Upper lobe of right lung (tissue), 1 donor: ENCODE results near the gene METAP1. TPM values are rescaled to one million over a fixed set of nuclear protein-coding genes. Genes with fewer than 3 reads are reported as not detected.
"Not testable (repeated sequence)": the region's sequence is repeated elsewhere in the genome, so short reads cannot be mapped to it uniquely, and the experiment has no call there.

Experiments used
- ATAC-seq: fragments of 200-7000 bp; cut with Tn5 transposase; one replicate; pipeline ENCODE4 v1.9.1; 2020; ENCODE audit warnings: mild to moderate bottlenecking, moderate library complexity
- DNase-seq: peaks from one replicate; pipeline ENCODE4 v3.0.0-alpha.2; 2020
- H3K27ac ChIP-seq: fragments of 200-600 bp; one replicate; pipeline ENCODE4 v1.8.0; 2022
- H3K27me3 ChIP-seq: fragments of 200-600 bp; one replicate; pipeline ENCODE4 v1.8.0; 2022; ENCODE audit warnings: mild to moderate bottlenecking
- H3K36me3 ChIP-seq: fragments of 200-600 bp; one replicate; pipeline ENCODE4 v1.8.0; 2022
- H3K4me1 ChIP-seq: fragments of 200-600 bp; one replicate; pipeline ENCODE4 v1.8.0; 2022
- H3K4me3 ChIP-seq: fragments of 200-600 bp; one replicate; pipeline ENCODE4 v1.8.0; 2022; ENCODE audit warnings: mild to moderate bottlenecking
- H3K9me3 ChIP-seq: fragments of 200-600 bp; one replicate; pipeline ENCODE4 v1.8.0; 2022
- intact Hi-C: fragments of 100-400 bp; cut with DNase I; formaldehyde crosslinking; loops from one replicate; pipeline ENCODE4 v1.11.0; 2022
- total RNA-seq: library from RNA; stranded (reverse); fragmentation: NEBNext Ultra II Directional; extraction: Animal tissue kit (Norgen Biotek cat#: 25700); gene quantifications from one replicate; pipeline ENCODE4 v1.2.1, GENCODE V29; 2021
- TF ChIP-seq, protein P1 (sequence below): fragments of 200-600 bp; IDR thresholded peaks from one replicate; pipeline ENCODE4 v1.8.0; 2022; ENCODE audit warnings: antibody characterized with exemption
- donor health status: DM: no; HTN: yes; CAD: no; lungs with severe emphysema.

The METAP1 gene
- total RNA-seq, 1 donor from 2014 or later, result 30.4 TPM

DNA sequence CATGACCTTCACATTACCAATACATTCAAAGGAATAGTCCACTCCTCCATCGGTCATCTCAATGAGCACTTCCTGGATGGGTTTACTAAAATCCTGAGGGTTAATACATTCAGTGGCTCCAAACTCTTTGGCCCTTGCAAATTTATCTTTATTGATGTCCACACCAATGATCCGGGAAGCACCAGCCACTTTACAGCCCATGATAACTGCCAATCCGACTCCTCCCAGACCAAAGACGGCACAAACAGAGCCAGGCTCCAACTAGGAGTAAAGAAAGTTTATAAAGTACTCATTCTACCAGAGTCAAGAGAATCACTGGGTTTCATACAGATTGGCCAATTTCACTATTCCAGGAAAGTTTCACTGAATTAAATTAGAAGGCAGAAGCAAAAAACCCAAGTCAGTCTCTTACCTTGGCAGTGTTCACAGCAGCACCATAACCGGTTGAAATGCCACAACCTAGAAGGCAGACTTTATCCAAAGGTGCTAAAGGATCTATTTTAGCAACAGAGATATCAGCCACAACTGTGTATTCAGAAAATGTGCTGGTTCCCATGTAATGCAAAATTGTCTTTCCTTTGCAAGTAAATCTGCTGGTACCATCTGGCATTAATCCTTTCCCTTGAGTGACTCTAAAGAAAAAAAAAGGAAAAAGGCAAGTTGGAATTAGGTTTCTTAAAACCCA is 80.9 kb downstream of the METAP1 start:
- H3K9me3 ChIP-seq, result no peaks in the 10 kb centered on the region
- H3K4me3 ChIP-seq, result no peak overlapping the region
- H3K27ac ChIP-seq, result no peak overlapping the region
- no peaks in the 10 kb centered on the region for H3K27me3 ChIP-seq
- ATAC-seq, result no peak
- TF ChIP-seq, protein P1, sequence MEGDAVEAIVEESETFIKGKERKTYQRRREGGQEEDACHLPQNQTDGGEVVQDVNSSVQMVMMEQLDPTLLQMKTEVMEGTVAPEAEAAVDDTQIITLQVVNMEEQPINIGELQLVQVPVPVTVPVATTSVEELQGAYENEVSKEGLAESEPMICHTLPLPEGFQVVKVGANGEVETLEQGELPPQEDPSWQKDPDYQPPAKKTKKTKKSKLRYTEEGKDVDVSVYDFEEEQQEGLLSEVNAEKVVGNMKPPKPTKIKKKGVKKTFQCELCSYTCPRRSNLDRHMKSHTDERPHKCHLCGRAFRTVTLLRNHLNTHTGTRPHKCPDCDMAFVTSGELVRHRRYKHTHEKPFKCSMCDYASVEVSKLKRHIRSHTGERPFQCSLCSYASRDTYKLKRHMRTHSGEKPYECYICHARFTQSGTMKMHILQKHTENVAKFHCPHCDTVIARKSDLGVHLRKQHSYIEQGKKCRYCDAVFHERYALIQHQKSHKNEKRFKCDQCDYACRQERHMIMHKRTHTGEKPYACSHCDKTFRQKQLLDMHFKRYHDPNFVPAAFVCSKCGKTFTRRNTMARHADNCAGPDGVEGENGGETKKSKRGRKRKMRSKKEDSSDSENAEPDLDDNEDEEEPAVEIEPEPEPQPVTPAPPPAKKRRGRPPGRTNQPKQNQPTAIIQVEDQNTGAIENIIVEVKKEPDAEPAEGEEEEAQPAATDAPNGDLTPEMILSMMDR, result no peak
- no peaks in the 10 kb centered on the region for H3K4me1 ChIP-seq
- DNase-seq, result no peak
- H3K36me3 ChIP-seq, result peaks cover 100% of the 10 kb centered on the region
- intact Hi-C loops, result no loop called here

DNA sequence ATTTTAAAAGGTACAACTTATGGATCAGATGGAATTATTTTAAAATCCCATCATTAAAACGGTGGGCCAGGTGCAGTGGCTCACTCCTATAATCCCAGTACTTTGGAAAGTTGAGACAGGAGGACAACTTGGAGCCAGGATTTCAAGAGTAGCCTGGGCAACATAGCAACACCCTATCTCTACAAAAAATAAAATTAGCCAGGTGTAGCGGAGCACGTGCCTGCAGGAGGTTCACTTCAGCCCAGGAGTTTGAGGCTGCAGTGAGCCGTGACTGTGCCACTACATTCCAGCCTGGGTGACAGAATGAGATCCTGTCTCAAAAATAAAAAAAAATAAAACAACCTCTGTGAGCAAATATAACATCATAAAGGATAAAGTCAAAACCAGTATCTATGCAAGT is 81.7 kb downstream of the METAP1 start:
- no peaks in the 10 kb centered on the region for H3K4me1 ChIP-seq
- intact Hi-C loops, result no loop called here
- H3K4me3 ChIP-seq, result no peak overlapping the region
- TF ChIP-seq, protein P1, result no peak
- DNase-seq (no peak), ATAC-seq (no peak)
- H3K27ac ChIP-seq, result no peak overlapping the region
- peaks cover 100% of the 10 kb centered on the region for H3K36me3 ChIP-seq
- H3K27me3 ChIP-seq, result no peaks in the 10 kb centered on the region
- H3K9me3 ChIP-seq, result no peaks in the 10 kb centered on the region

DNA sequence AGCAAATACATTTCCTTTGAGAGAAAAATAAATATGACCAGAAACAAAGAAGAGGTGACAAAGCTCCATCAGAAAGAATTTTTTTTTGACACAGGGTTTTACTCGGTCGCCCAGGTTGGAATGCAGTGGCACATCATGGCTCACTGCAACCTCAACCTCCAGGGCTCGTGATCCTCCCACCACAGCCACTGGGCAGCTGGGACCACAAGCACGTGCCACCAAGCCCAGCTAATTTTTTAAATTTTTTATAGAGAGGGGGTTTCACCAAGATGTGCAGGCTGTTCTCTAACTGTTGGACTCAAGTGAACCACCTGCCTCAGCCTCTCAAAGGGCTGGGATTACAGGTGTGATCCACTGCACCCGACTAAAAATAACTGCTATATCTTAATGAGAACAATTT is 82.8 kb downstream of the METAP1 start:
- TF ChIP-seq, protein P1, result no peak
- no peaks in the 10 kb centered on the region for H3K27me3 ChIP-seq
- H3K4me1 ChIP-seq, result no peaks in the 10 kb centered on the region
- intact Hi-C loops, result no loop called here
- H3K27ac ChIP-seq, result no peak overlapping the region
- H3K4me3 ChIP-seq, result no peak overlapping the region
- H3K9me3 ChIP-seq, result no peaks in the 10 kb centered on the region
- no peak for ATAC-seq
- no peak for DNase-seq
- H3K36me3 ChIP-seq, result peaks cover 100% of the 10 kb centered on the region

DNA sequence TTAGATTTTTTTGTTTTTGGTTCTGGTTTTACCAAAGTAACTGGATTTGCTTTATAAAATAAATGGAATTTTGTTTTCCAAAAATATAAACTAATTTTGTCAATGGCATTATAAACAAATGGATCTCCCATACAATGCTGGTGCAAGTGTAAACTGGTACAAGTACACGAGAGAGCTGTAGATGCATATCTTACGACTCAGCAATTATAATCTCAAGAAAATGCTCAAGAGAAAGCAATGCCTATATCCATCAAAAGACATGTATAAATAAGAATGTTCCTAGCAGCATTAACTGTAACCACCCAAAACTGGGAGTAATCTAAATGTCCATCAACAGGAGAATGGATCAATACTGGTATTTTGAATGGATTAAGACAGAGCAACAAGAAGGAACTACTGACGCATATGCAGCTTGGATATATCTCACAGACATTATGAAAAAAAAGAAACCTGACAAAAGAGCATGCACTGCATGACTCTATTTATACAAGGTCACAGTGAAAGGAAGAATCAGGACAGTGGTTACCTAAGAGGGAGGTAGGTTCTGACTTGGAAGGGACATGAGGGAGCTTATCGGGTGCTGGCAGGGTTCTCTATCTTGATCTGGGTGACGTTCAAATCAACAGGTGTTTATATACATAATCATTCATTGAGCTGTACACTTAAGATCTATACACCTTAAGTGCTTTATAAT is 83.6 kb downstream of the METAP1 start:
- DNase-seq, result no peak
- intact Hi-C loops, result no loop called here
- no peaks in the 10 kb centered on the region for H3K27me3 ChIP-seq
- TF ChIP-seq, protein P1, result no peak
- H3K27ac ChIP-seq, result no peak overlapping the region
- no peaks in the 10 kb centered on the region for H3K4me1 ChIP-seq
- peak; percentile 18 for ATAC-seq
- H3K36me3 ChIP-seq, result peaks cover 100% of the 10 kb centered on the region
- H3K4me3 ChIP-seq, result no peak overlapping the region
- no peaks in the 10 kb centered on the region for H3K9me3 ChIP-seq

DNA sequence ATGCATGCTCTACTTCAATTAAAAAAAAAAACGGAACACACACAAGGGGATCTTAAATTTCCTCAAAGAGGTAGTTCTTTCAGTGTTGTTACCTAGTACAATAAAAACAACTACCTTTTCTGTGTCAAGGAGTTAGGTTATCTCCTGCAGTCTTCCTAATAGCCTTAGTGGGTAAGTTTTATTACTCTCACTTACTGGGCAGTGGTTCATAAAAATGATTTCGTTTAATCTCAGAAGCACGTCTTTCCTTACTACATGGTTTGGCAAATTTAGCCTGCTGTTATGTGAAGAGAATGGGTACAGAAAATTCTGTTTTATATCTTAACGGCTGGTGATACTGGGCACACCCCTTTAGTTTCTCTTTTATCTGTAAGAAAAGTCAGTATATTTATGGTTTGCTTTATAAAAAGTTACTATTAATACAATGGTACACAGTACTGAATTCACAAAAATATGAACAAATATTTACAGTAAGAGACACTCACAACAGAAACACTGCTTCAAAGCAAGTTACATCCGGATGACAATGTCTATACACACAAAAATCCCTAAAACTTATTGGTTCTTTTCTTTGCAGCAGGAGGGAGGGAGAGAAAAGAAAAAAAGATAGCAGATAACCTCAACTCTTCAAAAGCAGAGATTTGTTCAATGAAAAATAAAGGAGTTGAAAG is 84.2 kb downstream of the METAP1 start:
- no peak for DNase-seq
- Histone ChIP-seq H3K27me3 (no peaks in the 10 kb centered on the region), H3K9me3 (no peaks in the 10 kb centered on the region), H3K36me3 (peaks cover 100% of the 10 kb centered on the region), H3K4me1 (no peaks in the 10 kb centered on the region), H3K27ac (no peak overlapping the region), H3K4me3 (no peak overlapping the region)
- intact Hi-C loops, result no loop called here
- ATAC-seq, result no peak
- TF ChIP-seq, protein P1, result no peak

DNA sequence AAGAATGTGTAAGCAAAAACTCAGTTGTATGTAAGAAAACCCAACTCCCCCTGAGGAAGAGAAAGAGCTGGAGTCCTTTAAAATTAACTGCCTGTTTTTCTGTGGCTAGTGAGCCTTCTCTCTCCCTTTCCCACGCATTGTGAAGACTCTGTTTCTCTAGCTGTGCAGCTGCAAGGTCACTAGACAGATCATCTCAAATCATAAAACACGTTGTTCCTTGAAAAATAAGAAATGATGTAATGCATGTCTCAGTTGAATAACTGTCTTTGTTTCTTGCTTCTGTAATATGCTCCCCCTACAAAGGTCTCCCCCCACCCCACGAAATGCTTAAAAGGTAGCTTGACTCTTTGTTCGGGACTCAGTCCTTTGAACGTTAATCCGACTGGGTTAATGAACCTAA is 85.3 kb downstream of the METAP1 start:
- DNase-seq, ATAC-seq, H3K4me1 ChIP-seq, H3K4me3 ChIP-seq, H3K27ac ChIP-seq, intact Hi-C loops, H3K27me3 ChIP-seq, H3K9me3 ChIP-seq: not testable (repeated sequence)
- H3K36me3 ChIP-seq, result peaks cover 100% of the 10 kb centered on the region
